Upper lobe of right lung (tissue), 1 donor: ENCODE measurements around the gene BICC1. TPM values are rescaled to one million over a fixed set of nuclear protein-coding genes. Genes with fewer than 3 reads are reported as not detected.

Source experiments
- ATAC-seq: fragments of 200-7000 bp; cut with Tn5 transposase; one replicate; pipeline ENCODE4 v1.9.1; 2020; ENCODE audit warnings: mild to moderate bottlenecking, moderate library complexity
- DNase-seq: peaks from one replicate; pipeline ENCODE4 v3.0.0-alpha.2; 2020
- H3K27ac ChIP-seq: fragments of 200-600 bp; one replicate; pipeline ENCODE4 v1.8.0; 2022
- H3K27me3 ChIP-seq: fragments of 200-600 bp; one replicate; pipeline ENCODE4 v1.8.0; 2022; ENCODE audit warnings: mild to moderate bottlenecking
- H3K36me3 ChIP-seq: fragments of 200-600 bp; one replicate; pipeline ENCODE4 v1.8.0; 2022
- H3K4me1 ChIP-seq: fragments of 200-600 bp; one replicate; pipeline ENCODE4 v1.8.0; 2022
- H3K4me3 ChIP-seq: fragments of 200-600 bp; one replicate; pipeline ENCODE4 v1.8.0; 2022; ENCODE audit warnings: mild to moderate bottlenecking
- H3K9me3 ChIP-seq: fragments of 200-600 bp; one replicate; pipeline ENCODE4 v1.8.0; 2022
- CTCF ChIP-seq: fragments of 200-600 bp; IDR thresholded peaks from one replicate; pipeline ENCODE4 v1.8.0; 2022; ENCODE audit warnings: antibody characterized with exemption
- intact Hi-C: fragments of 100-400 bp; cut with DNase I; formaldehyde crosslinking; loops from one replicate; pipeline ENCODE4 v1.11.0; 2022
- total RNA-seq: library from RNA; stranded (reverse); fragmentation: NEBNext Ultra II Directional; extraction: Animal tissue kit (Norgen Biotek cat#: 25700); gene quantifications from one replicate; pipeline ENCODE4 v1.2.1, GENCODE V29; 2021
- donor health status: DM: no; HTN: yes; CAD: no; lungs with severe emphysema.

BICC1 gene
- total RNA-seq, 1 donor from 2014 or later, result 9.2 TPM

GRCh38 chr10:58531084-58531695, 18.5 kb downstream of the BICC1 start:
- no peak overlapping the region for H3K4me3 ChIP-seq
- H3K9me3 ChIP-seq, result no peaks in the 10 kb centered on the region
- TF ChIP-seq CTCF, result peak; percentile 74
- no peaks in the 10 kb centered on the region for H3K4me1 ChIP-seq
- intact Hi-C loops, result no loop called here
- ATAC-seq (peak; percentile 95), DNase-seq (no peak)
- no peaks in the 10 kb centered on the region for H3K27me3 ChIP-seq
- no peaks in the 10 kb centered on the region for H3K36me3 ChIP-seq
- no peak overlapping the region for H3K27ac ChIP-seq

- intact Hi-C loops, result no loop called here
- H3K4me3 ChIP-seq, result no peak overlapping the region
- H3K27ac ChIP-seq, result no peak overlapping the region
- no peaks in the 10 kb centered on the region for H3K27me3 ChIP-seq
- H3K9me3 ChIP-seq, result no peaks in the 10 kb centered on the region
- no peak for TF ChIP-seq CTCF
- ATAC-seq (no peak), DNase-seq (no peak)
- H3K4me1 ChIP-seq, result no peaks in the 10 kb centered on the region
- no peaks in the 10 kb centered on the region for H3K36me3 ChIP-seq
Measured at GRCh38 chr10:58535311-58535710, 22.6 kb downstream of the BICC1 start.

- H3K4me3 ChIP-seq, result no peak overlapping the region
- no peak overlapping the region for H3K27ac ChIP-seq
- peaks cover 4% of the 10 kb centered on the region for H3K4me1 ChIP-seq
- intact Hi-C loops, result no loop called here
- ATAC-seq, result no peak
- TF ChIP-seq CTCF, result no peak
- H3K27me3 ChIP-seq, result no peaks in the 10 kb centered on the region
- no peak for DNase-seq
- H3K36me3 ChIP-seq, result no peaks in the 10 kb centered on the region
- no peaks in the 10 kb centered on the region for H3K9me3 ChIP-seq
Measured at GRCh38 chr10:58543141-58543540, 30.5 kb downstream of the BICC1 start.

GRCh38 chr10:58544135-58544534, 31.5 kb downstream of the BICC1 start:
- no peak overlapping the region for H3K27ac ChIP-seq
- H3K4me3 ChIP-seq, result no peak overlapping the region
- TF ChIP-seq CTCF, result no peak
- no peak for ATAC-seq
- H3K36me3 ChIP-seq, result no peaks in the 10 kb centered on the region
- DNase-seq, result no peak
- H3K27me3 ChIP-seq, result no peaks in the 10 kb centered on the region
- H3K9me3 ChIP-seq, result no peaks in the 10 kb centered on the region
- intact Hi-C loops, result no loop called here
- peaks cover 4% of the 10 kb centered on the region for H3K4me1 ChIP-seq

- intact Hi-C loops, result no loop called here
- H3K27ac ChIP-seq, result no peak overlapping the region
- no peaks in the 10 kb centered on the region for H3K36me3 ChIP-seq
- no peak for TF ChIP-seq CTCF
- DNase-seq, result no peak
- no peaks in the 10 kb centered on the region for H3K27me3 ChIP-seq
- no peak overlapping the region for H3K4me3 ChIP-seq
- no peak for ATAC-seq
- H3K4me1 ChIP-seq, result peaks cover 4% of the 10 kb centered on the region
- H3K9me3 ChIP-seq, result no peaks in the 10 kb centered on the region
Measured at GRCh38 chr10:58545427-58545826, 32.8 kb downstream of the BICC1 start.

GRCh38 chr10:58546137-58546536, 33.5 kb downstream of the BICC1 start:
- no peak overlapping the region for H3K27ac ChIP-seq
- no peak for TF ChIP-seq CTCF
- no peaks in the 10 kb centered on the region for H3K36me3 ChIP-seq
- no peak overlapping the region for H3K4me3 ChIP-seq
- H3K27me3 ChIP-seq, result no peaks in the 10 kb centered on the region
- no peaks in the 10 kb centered on the region for H3K9me3 ChIP-seq
- intact Hi-C loops, result no loop called here
- H3K4me1 ChIP-seq, result peaks cover 4% of the 10 kb centered on the region
- ATAC-seq (no peak), DNase-seq (no peak)
